Endothelial cell of umbilical vein (primary cell): ENCODE measurements around the gene MRPS12. TPM values are rescaled to one million over a fixed set of nuclear protein-coding genes. Genes with fewer than 3 reads are reported as not detected.

Experiments
- BruUV-seq: library from RNA; stranded (reverse); fragments of 400-500 nt; replicated peaks from 2 replicates; lab custom pipeline; 2021; lab: Mats Ljungman, UMichigan
- CTCF ChIA-PET: fragments of 300-600, 350-600 bp; sonication (Branson Sonifier 250); formaldehyde crosslinking; loops from one replicate; lab custom pipeline; 2021; ENCODE audit warnings: antibody characterized with exemption, inconsistent platforms; lab: Charles Lee
- POLR2A ChIA-PET: fragments of 300-600, 350-600 bp; sonication (Branson Sonifier 250); formaldehyde crosslinking; loops from one replicate; lab custom pipeline; 2021; ENCODE audit warnings: antibody characterized with exemption, inconsistent platforms; lab: Charles Lee
- DNase-seq: peaks from one replicate; pipeline ENCODE4 v3.0.0-alpha.2; 2011; ENCODE audit warnings: low read depth, low spot score
- FAIRE-seq: peaks from 2 replicates; lab custom pipeline; 2011; peaks lifted over from hg19 to GRCh38; lab: Jason Lieb, UNC
- H2AFZ ChIP-seq: 2 replicates; pipeline ENCODE4 v1.6.0; 2012; ENCODE audit warnings: low read depth, low read length, control low read depth, inconsistent platforms
- H3K27ac ChIP-seq: 2 replicates; pipeline ENCODE4 v1.5.1; 2011; ENCODE audit warnings: low read depth, mild to moderate bottlenecking, control low read depth, low read length, moderate library complexity; ENCODE audit not compliant: insufficient read depth
- H3K27me3 ChIP-seq, 2 experiments: 2 replicates each; pipeline versions ENCODE4 v1.6.0 to v1.6.1; 2011; ENCODE audit warnings: low read length in 2 of 2, mixed read lengths in 1 of 2; ENCODE audit not compliant: control insufficient read depth in 2 of 2, insufficient read depth in 2 of 2
- H3K36me3 ChIP-seq, 2 experiments: 2 replicates in 1 of 2; 3 replicates in 1 of 2; pipeline ENCODE4 v1.5.1; 2011; ENCODE audit warnings: low read length in 2 of 2, mild to moderate bottlenecking in 1 of 2, moderate library complexity in 1 of 2; ENCODE audit not compliant: control insufficient read depth in 2 of 2, insufficient read depth in 2 of 2; ENCODE audit errors: extremely low read depth in 1 of 2
- H3K4me1 ChIP-seq: 3 replicates; pipeline ENCODE4 v1.5.1; 2011; ENCODE audit warnings: mild to moderate bottlenecking, low read length; ENCODE audit not compliant: control insufficient read depth, insufficient read depth; ENCODE audit errors: extremely low read depth
- H3K4me2 ChIP-seq: 2 replicates; pipeline ENCODE4 v1.6.1; 2011; ENCODE audit warnings: low read length, control low read depth, mixed read lengths; ENCODE audit not compliant: insufficient read depth
- H3K4me3 ChIP-seq, 3 experiments: fragments of 200-600 bp in 1 of 3; sonication (generic), shearing (Covaris generic) in 1 of 3; replicated peaks in 1 of 3; 2 replicates each; pipeline ENCODE4 v1.5.1; 2011 to 2016; ENCODE audit warnings: control low read depth in 3 of 3, low read length in 3 of 3, mild to moderate bottlenecking in 2 of 3, inconsistent platforms in 1 of 3, low read depth in 1 of 3, moderate library complexity in 1 of 3; ENCODE audit not compliant: insufficient read depth in 1 of 3
- H3K79me2 ChIP-seq: 2 replicates; pipeline ENCODE4 v1.6.0; 2012; ENCODE audit warnings: low read length, inconsistent platforms; ENCODE audit not compliant: control insufficient read depth, insufficient read depth
- H3K9ac ChIP-seq: replicated peaks from 2 replicates; pipeline ENCODE3; 2011; ENCODE audit warnings: low read length, control low read depth; ENCODE audit not compliant: insufficient read depth; ENCODE audit errors: extremely low read depth
- H3K9me1 ChIP-seq: replicated peaks from 3 replicates; pipeline ENCODE4 v1.6.0; 2011; ENCODE audit warnings: mild to moderate bottlenecking, low read length; ENCODE audit not compliant: control insufficient read depth, insufficient read depth; ENCODE audit errors: extremely low read depth
- H3K9me3 ChIP-seq: replicated peaks from 2 replicates; pipeline ENCODE4 v1.5.1; 2012; ENCODE audit warnings: low read length, inconsistent platforms; ENCODE audit not compliant: control insufficient read depth, insufficient read depth
- H4K20me1 ChIP-seq: replicated peaks from 2 replicates; pipeline ENCODE3; 2011; ENCODE audit warnings: mild to moderate bottlenecking, low read length; ENCODE audit not compliant: control insufficient read depth, insufficient read depth; ENCODE audit errors: extremely low read depth
- EZH2 ChIP-seq: IDR thresholded peaks from 2 replicates; pipeline ENCODE4 v1.6.1; 2012; ENCODE audit warnings: borderline replicate concordance, low read depth, mild to moderate bottlenecking, moderate library complexity, low read length, inconsistent platforms; ENCODE audit not compliant: severe bottlenecking
- FOS ChIP-seq: IDR thresholded peaks from 2 replicates; pipeline ENCODE4 v1.6.1; 2011; ENCODE audit warnings: mild to moderate bottlenecking, low read length, moderate library complexity, borderline replicate concordance; ENCODE audit not compliant: insufficient read depth
- GATA2 ChIP-seq: IDR thresholded peaks from 2 replicates; pipeline ENCODE4 v1.7.0; 2011; ENCODE audit warnings: low read depth, mild to moderate bottlenecking, moderate library complexity, mixed read lengths, low read length; ENCODE audit not compliant: insufficient read length, insufficient read depth
- JUN ChIP-seq: IDR thresholded peaks from 2 replicates; pipeline ENCODE4 v1.6.1; 2011; ENCODE audit warnings: borderline replicate concordance, low read depth; ENCODE audit not compliant: insufficient read length, insufficient read depth
- MAX ChIP-seq: IDR thresholded peaks from 2 replicates; pipeline ENCODE4 v1.6.1; 2011; ENCODE audit not compliant: insufficient read depth, insufficient read length
- MYC ChIP-seq: IDR thresholded peaks from one replicate; pipeline ENCODE4 v1.6.1; 2011; ENCODE audit warnings: mild to moderate bottlenecking, low read depth, low read length
- POLR2A ChIP-seq: IDR thresholded peaks from 2 replicates; pipeline ENCODE4 v1.6.1; 2012; ENCODE audit warnings: low read depth, mild to moderate bottlenecking, control low read depth, low read length
- POLR2AphosphoS5 ChIP-seq: IDR thresholded peaks from 2 replicates; pipeline ENCODE4 v1.6.1; 2012; ENCODE audit warnings: low read depth, mild to moderate bottlenecking, control low read depth, low read length, moderate library complexity; ENCODE audit not compliant: insufficient read depth
- dilution Hi-C: fragments of 300-500 bp; cut with MboI; formaldehyde crosslinking; loops from one replicate; pipeline ENCODE4 v1.15.0; 2019; ENCODE audit warnings: low sequenced_read_pairs; ENCODE audit not compliant: extremely low pct_ligation_motif_present
- intact Hi-C: fragments of 100-400 bp; cut with micrococcal nuclease; formaldehyde crosslinking; loops from one replicate; pipeline ENCODE4 v1.10.0; 2022
- polyA plus RNA-seq, 4 experiments: library from polyadenylated mRNA; depleted of rRNA in 3 of 4; stranded (reverse) in 3 of 4; unstranded in 1 of 4; fragments of >200 nt; gene quantifications; 2 replicates each; pipeline versions ENCODE4 v1.2.1 to v1.2.3, GENCODE V29; 2011 to 2012; ENCODE audit warnings: missing spikeins in 1 of 4
- total RNA-seq: library from RNA; stranded (reverse); gene quantifications from 2 replicates; pipeline ENCODE4 v1.2.3, GENCODE V29; 2021
- TF ChIP-seq, protein P1 (sequence below), 2 donors: IDR thresholded peaks; 1 replicate in 1 of 2; 2 replicates in 1 of 2; pipeline ENCODE4 v1.5.1; 2011; ENCODE audit warnings: low read length in 2 of 2, mild to moderate bottlenecking in 2 of 2, moderate library complexity in 2 of 2, control low read depth in 1 of 2, inconsistent platforms in 1 of 2, low read depth in 1 of 2; ENCODE audit not compliant: insufficient read depth in 1 of 2; ENCODE audit errors: extremely low read depth in 1 of 2

MRPS12 gene
- total and polyA plus RNA-seq, 2 donors (not counting 3 experiments of a cell fraction or from before 2014, with no cell fraction given): 49.3 to 86.3 TPM

DNA sequence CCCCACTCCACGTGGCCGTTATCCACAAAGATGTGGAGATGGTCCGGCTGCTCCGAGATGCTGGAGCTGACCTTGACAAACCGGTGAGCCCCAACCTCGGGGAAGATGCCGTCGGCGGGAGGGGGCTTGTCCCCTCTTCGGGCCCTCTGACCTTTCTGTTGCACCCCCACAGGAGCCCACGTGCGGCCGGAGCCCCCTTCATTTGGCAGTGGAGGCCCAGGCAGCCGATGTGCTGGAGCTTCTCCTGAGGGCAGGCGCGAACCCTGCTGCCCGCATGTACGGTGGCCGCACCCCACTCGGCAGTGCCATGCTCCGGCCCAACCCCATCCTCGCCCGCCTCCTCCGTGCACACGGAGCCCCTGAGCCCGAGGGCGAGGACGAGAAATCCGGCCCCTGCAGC lies 23.5 kb upstream of the MRPS12 start:
- H2AFZ ChIP-seq: no peak overlapping the region
- TF ChIP-seq FOS: no peak
- no peak overlapping the region for H3K9ac ChIP-seq
- no peaks in the 10 kb centered on the region for H3K79me2 ChIP-seq
- no peaks in the 10 kb centered on the region for H3K4me1 ChIP-seq
- no peak overlapping the region for H3K4me3 ChIP-seq
- CTCF ChIA-PET: interaction anchor here (0.7 kb wide), 1 partner anchor 23 kb away, joined by 3 read pairs; the partner anchor contains the start of genes MRPS12 and SARS2
- no peak for DNase-seq
- FAIRE-seq: no peak
- no peaks in the 10 kb centered on the region for H4K20me1 ChIP-seq
- H3K27me3 ChIP-seq: no peaks in the 10 kb centered on the region
- dilution Hi-C loops (no loop called here), intact Hi-C loops (no loop called here)
- H3K9me1 ChIP-seq: no peaks in the 10 kb centered on the region
- POLR2A ChIA-PET: no interaction called here
- no peaks in the 10 kb centered on the region for H3K9me3 ChIP-seq
- H3K27ac ChIP-seq: no peak overlapping the region
- H3K4me2 ChIP-seq: no peak overlapping the region
- BruUV-seq: no TSS peak
- H3K36me3 ChIP-seq: peaks cover 0 to 21% of the 10 kb centered on the region in 2 experiments

DNA sequence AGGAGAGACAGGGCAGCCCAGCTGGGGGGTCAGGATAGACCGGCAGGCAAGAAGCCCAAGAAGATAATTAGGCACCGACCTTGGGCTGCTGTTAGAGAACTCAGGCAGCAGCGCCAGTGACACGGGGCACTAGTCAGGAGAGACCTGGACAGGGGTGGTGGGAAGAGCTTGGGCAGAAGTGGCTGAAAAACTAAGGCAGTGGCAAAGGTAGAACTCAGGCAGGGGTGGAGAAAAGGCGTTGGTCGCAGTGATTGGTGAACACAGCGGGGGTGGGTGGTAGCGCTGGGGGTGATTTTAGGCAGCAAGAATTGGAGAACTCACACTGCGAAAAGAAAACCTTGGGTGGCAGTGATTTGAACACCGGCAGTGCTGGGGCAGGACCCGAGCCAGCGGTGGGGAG lies 23.1 kb upstream of the MRPS12 start:
- H3K27me3 ChIP-seq: no peaks in the 10 kb centered on the region
- H3K9me1 ChIP-seq: no peaks in the 10 kb centered on the region
- FAIRE-seq: no peak
- ChIA-PET POLR2A (no interaction called here), CTCF (interaction anchor here (0.7 kb wide), 1 partner anchor 23 kb away, joined by 3 read pairs; the partner anchor contains the start of genes MRPS12 and SARS2)
- H3K79me2 ChIP-seq: no peaks in the 10 kb centered on the region
- H3K4me3 ChIP-seq: no peak overlapping the region
- no peaks in the 10 kb centered on the region for H3K9me3 ChIP-seq
- H3K27ac ChIP-seq: no peak overlapping the region
- no peak overlapping the region for H2AFZ ChIP-seq
- intact Hi-C loops (no loop called here), dilution Hi-C loops (no loop called here)
- no peaks in the 10 kb centered on the region for H3K4me1 ChIP-seq
- no peak overlapping the region for H3K9ac ChIP-seq
- H3K4me2 ChIP-seq: no peak overlapping the region
- H3K36me3 ChIP-seq: peaks cover 0 to 21% of the 10 kb centered on the region in 2 experiments
- DNase-seq: no peak
- no peak for TF ChIP-seq JUN
- no peak for TF ChIP-seq POLR2AphosphoS5
- TF ChIP-seq EZH2: no peak
- TF ChIP-seq, protein P1, sequence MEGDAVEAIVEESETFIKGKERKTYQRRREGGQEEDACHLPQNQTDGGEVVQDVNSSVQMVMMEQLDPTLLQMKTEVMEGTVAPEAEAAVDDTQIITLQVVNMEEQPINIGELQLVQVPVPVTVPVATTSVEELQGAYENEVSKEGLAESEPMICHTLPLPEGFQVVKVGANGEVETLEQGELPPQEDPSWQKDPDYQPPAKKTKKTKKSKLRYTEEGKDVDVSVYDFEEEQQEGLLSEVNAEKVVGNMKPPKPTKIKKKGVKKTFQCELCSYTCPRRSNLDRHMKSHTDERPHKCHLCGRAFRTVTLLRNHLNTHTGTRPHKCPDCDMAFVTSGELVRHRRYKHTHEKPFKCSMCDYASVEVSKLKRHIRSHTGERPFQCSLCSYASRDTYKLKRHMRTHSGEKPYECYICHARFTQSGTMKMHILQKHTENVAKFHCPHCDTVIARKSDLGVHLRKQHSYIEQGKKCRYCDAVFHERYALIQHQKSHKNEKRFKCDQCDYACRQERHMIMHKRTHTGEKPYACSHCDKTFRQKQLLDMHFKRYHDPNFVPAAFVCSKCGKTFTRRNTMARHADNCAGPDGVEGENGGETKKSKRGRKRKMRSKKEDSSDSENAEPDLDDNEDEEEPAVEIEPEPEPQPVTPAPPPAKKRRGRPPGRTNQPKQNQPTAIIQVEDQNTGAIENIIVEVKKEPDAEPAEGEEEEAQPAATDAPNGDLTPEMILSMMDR (IDR thresholded peaks at IDR 0.05; ENCODE audit: extremely low read depth in 1 of 2, insufficient read depth in 1 of 2, low read depth in 1 of 2, low read length in 2 of 2): no peak
- no peak for TF ChIP-seq MAX
- no peak for TF ChIP-seq MYC
- TF ChIP-seq GATA2: no peak
- no peak for TF ChIP-seq POLR2A
- no peak for TF ChIP-seq FOS
- H4K20me1 ChIP-seq: no peaks in the 10 kb centered on the region
- no TSS peak for BruUV-seq
